K562 (cell line): ENCODE measurements around the gene MYOG. TPM values are rescaled to one million over a fixed set of nuclear protein-coding genes. Genes with fewer than 3 reads are reported as not detected.
A peak's percentile ranks its signal among the peaks of the same experiment; 100 is the strongest.

Source experiments
- ATAC-seq: fragments of 200-7000 bp; cut with Tn5 transposase; 3 replicates; pipeline ENCODE4 v1.9.1; 2020; ENCODE audit warnings: moderate library complexity
- BruUV-seq: library from RNA; stranded (reverse); fragments of 400-500 nt; replicated peaks from 2 replicates; lab custom pipeline; 2021; lab: Mats Ljungman, UMichigan
- CTCF ChIA-PET: fragments of 300-600 bp; formaldehyde crosslinking; extraction: SDS; loops from one replicate; lab custom pipeline; 2021; ENCODE audit warnings: low intra/inter-chr PET ratio; lab: Yijun Ruan, JAX
- POLR2A ChIA-PET: fragments of 300-600, 350-650 bp; sonication (Branson Sonifier 250); formaldehyde crosslinking; extraction: SDS; loops from one replicate; lab custom pipeline; 2021; ENCODE audit warnings: antibody characterized with exemption, inconsistent platforms; lab: Yijun Ruan, JAX
- DNase-seq, 4 experiments: peaks; one replicate each; pipeline versions ENCODE4 v3.0.0 to v3.0.0-alpha.2; 2011 to 2018; ENCODE audit warnings: low spot score in 3 of 4, mixed read lengths in 3 of 4; ENCODE audit errors: extremely low read depth in 1 of 4
- FAIRE-seq: peaks from 2 replicates; lab custom pipeline; 2011; peaks lifted over from hg19 to GRCh38; lab: Jason Lieb, UNC
- H2AFZ ChIP-seq: 2 replicates; pipeline ENCODE4 v1.6.0; 2011; ENCODE audit warnings: low read depth, low read length, control low read depth, inconsistent platforms
- H3K27ac ChIP-seq: fragments of 200-600 bp; 3 replicates; pipeline ENCODE4 v1.8.0; 2011; ENCODE audit warnings: low read depth, mild to moderate bottlenecking, control low read depth, inconsistent platforms, low read length, moderate library complexity, mixed read lengths; ENCODE audit errors: extremely low read depth
- H3K27me3 ChIP-seq, 2 experiments: fragments of 300-600 bp in 1 of 2; 2 replicates in 1 of 2; 3 replicates in 1 of 2; pipeline versions ENCODE4 v1.6.0 to v1.8.0; 2011; ENCODE audit warnings: inconsistent platforms in 2 of 2, low read length in 2 of 2, mild to moderate bottlenecking in 1 of 2, mixed read lengths in 1 of 2, moderate library complexity in 1 of 2; ENCODE audit not compliant: control insufficient read depth in 2 of 2, insufficient read depth in 2 of 2
- H3K36me3 ChIP-seq: fragments of 300-600 bp; 3 replicates; pipeline ENCODE4 v1.8.0; 2011; ENCODE audit warnings: mild to moderate bottlenecking, low read length, inconsistent platforms; ENCODE audit not compliant: control insufficient read depth, insufficient read depth
- H3K4me1 ChIP-seq, 2 experiments: fragments of 200-600 bp in 1 of 2; replicated peaks in 1 of 2; 2 replicates in 1 of 2; 3 replicates in 1 of 2; pipeline versions ENCODE4 v1.5.1 to v1.8.0; 2011; ENCODE audit warnings: inconsistent platforms in 2 of 2, low read length in 2 of 2, mild to moderate bottlenecking in 1 of 2, mixed read lengths in 1 of 2, moderate library complexity in 1 of 2; ENCODE audit not compliant: control insufficient read depth in 2 of 2, insufficient read depth in 2 of 2
- H3K4me2 ChIP-seq: 2 replicates; pipeline ENCODE4 v1.6.1; 2011; ENCODE audit warnings: low read length, control low read depth, inconsistent platforms, mixed read lengths; ENCODE audit not compliant: insufficient read depth
- H3K4me3 ChIP-seq: fragments of 200-600 bp; sonication (generic), shearing (Covaris generic); 2 replicates; pipeline ENCODE4 v1.5.1; 2016; ENCODE audit warnings: control low read depth, inconsistent platforms
- H3K79me2 ChIP-seq: fragments of 200-600 bp; 3 replicates; pipeline ENCODE4 v1.8.0; 2011; ENCODE audit warnings: low read length, inconsistent platforms; ENCODE audit not compliant: control insufficient read depth, insufficient read depth
- H3K9ac ChIP-seq, 2 experiments: 2 replicates each; pipeline versions ENCODE4 v1.6.0 to v1.6.1; 2011; ENCODE audit warnings: low read depth in 2 of 2, low read length in 2 of 2, control low read depth in 1 of 2, inconsistent platforms in 1 of 2, mild to moderate bottlenecking in 1 of 2, mixed read lengths in 1 of 2; ENCODE audit not compliant: insufficient read depth in 1 of 2
- H3K9me1 ChIP-seq: one replicate; pipeline ENCODE4 v1.6.0; 2011; ENCODE audit warnings: inconsistent platforms, mild to moderate bottlenecking, low read length, moderate library complexity; ENCODE audit not compliant: control insufficient read depth, insufficient read depth
- H3K9me3 ChIP-seq: replicated peaks from 2 replicates; pipeline ENCODE4 v1.5.1; 2011; ENCODE audit warnings: low read depth, low read length, inconsistent platforms; ENCODE audit not compliant: control insufficient read depth, insufficient read depth
- H4K20me1 ChIP-seq: replicated peaks from 2 replicates; pipeline ENCODE4 v1.6.1; 2011; ENCODE audit warnings: low read length, inconsistent platforms, mixed read lengths; ENCODE audit not compliant: control insufficient read depth, insufficient read depth
- ASH1L ChIP-seq: fragments of 450-650 bp; IDR thresholded peaks from 2 replicates; pipeline ENCODE4 v1.6.1; 2018; ENCODE audit warnings: borderline replicate concordance, mild to moderate bottlenecking, low read depth; ENCODE audit not compliant: partially characterized antibody
- DMBX1 ChIP-seq: fragments of 250-450 bp; sonication (Bioruptor Pico); IDR thresholded peaks from 2 replicates; pipeline ENCODE4 v1.8.0; 2022; ENCODE audit warnings: inconsistent platforms, mild to moderate bottlenecking, moderate library complexity, borderline replicate concordance
- ESRRB ChIP-seq: fragments of 250-450 bp; sonication (Bioruptor Pico); IDR thresholded peaks from 2 replicates; pipeline ENCODE4 v1.5.0; 2020; ENCODE audit warnings: mild to moderate bottlenecking, moderate library complexity, borderline replicate concordance
- NR3C1 ChIP-seq: sonication (generic); formaldehyde crosslinking; IDR thresholded peaks from 2 replicates; pipeline ENCODE4 v1.8.1; 2022; ENCODE audit warnings: missing genetic modification reagents
- SRF ChIP-seq, 2 experiments: fragments of 250-450, 450-650 bp in 1 of 2; sonication (Bioruptor Pico) in 1 of 2; sonication (generic) in 1 of 2; formaldehyde crosslinking; IDR thresholded peaks; 2 replicates each; pipeline versions ENCODE4 v1.5.0 to v1.5.1; 2020 to 2022; ENCODE audit warnings: mild to moderate bottlenecking in 1 of 2, missing genetic modification reagents in 1 of 2
- XRCC4 ChIP-seq: IDR thresholded peaks from one replicate; pipeline ENCODE4 v1.6.1; 2011; ENCODE audit not compliant: insufficient read depth, insufficient read length; ENCODE audit errors: extremely low read depth
- ZBTB49 ChIP-seq: sonication (generic); formaldehyde crosslinking; IDR thresholded peaks from 2 replicates; pipeline ENCODE4 v1.8.0; 2022; ENCODE audit warnings: missing genetic modification reagents, mild to moderate bottlenecking, borderline replicate concordance
- ZNF239 ChIP-seq: fragments of 250-450 bp; sonication (Bioruptor Pico); IDR thresholded peaks from 2 replicates; pipeline ENCODE4 v1.4.0; 2020; ENCODE audit warnings: mild to moderate bottlenecking
- ZNF274 ChIP-seq: IDR thresholded peaks from 2 replicates; pipeline ENCODE4 v1.6.1; 2011; ENCODE audit warnings: low read depth, mild to moderate bottlenecking, low read length, moderate library complexity, borderline replicate concordance
- ZNF436 ChIP-seq: fragments of 250-450, 450-650 bp; sonication (Bioruptor Pico); formaldehyde crosslinking; IDR thresholded peaks from 2 replicates; pipeline ENCODE4 v1.7.0; 2020; ENCODE audit warnings: mild to moderate bottlenecking
- ZNF511 ChIP-seq: sonication (generic); formaldehyde crosslinking; IDR thresholded peaks from 2 replicates; pipeline ENCODE4 v1.8.0; 2022; ENCODE audit warnings: mild to moderate bottlenecking, missing genetic modification reagents
- WGBS: fragments of 100-300 bp; shearing (Covaris generic); methylation state at CpG from one replicate; pipeline ENCODE4 v1.1.6; 2016; ENCODE audit warnings: low coverage, mixed read lengths; ENCODE audit not compliant: insufficient coverage; ENCODE audit errors: missing lambda C conversion rate; 5-methylcytosine and 5-hydroxymethylcytosine counted together
- in situ Hi-C: fragments of 300-500 bp; cut with MboI; formaldehyde crosslinking; loops from 4 replicates; pipeline ENCODE4 v1.15.0; 2018; ENCODE audit warnings: inconsistent platforms, mixed read lengths
- intact Hi-C: fragments of 100-400 bp; cut with micrococcal nuclease; formaldehyde crosslinking; loops from 2 replicates; pipeline ENCODE4 v1.14.2; 2022
- polyA plus RNA-seq, 8 experiments: library from polyadenylated mRNA; depleted of rRNA in 4 of 8; stranded (reverse) in 5 of 8; unstranded in 3 of 8; fragments of >200 nt; fragmentation: Nextera tagmentation in 2 of 8; fragmentation: Illumina TruSeq in 1 of 8; extraction: Ambion mirVana in 2 of 8; extraction: Trizol in 1 of 8; gene quantifications; 2 replicates each; pipeline versions ENCODE4 v1.2.1 to v1.2.3, GENCODE V29; 2011 to 2014; ENCODE audit warnings: inconsistent platforms in 1 of 8, missing spikeins in 1 of 8
- total RNA-seq, 7 experiments: library from RNA; depleted of rRNA in 6 of 7; stranded (reverse); fragments of >200 nt in 6 of 7; fragmentation: Illumina TruSeq in 2 of 7; extraction: Trizol in 2 of 7; gene quantifications; 2 replicates each; pipeline versions ENCODE4 v1.2.1 to v1.2.3, GENCODE V29; 2011 to 2021; ENCODE audit warnings: low replicate concordance in 1 of 7
- TF ChIP-seq, protein P1 (sequence below): fragments of 200-800 bp; sonication (Bioruptor generic); IDR thresholded peaks from 2 replicates; pipeline ENCODE4 v1.6.1; 2017; ENCODE audit warnings: missing genetic modification characterization, missing compliant biosample characterization
- TF ChIP-seq, protein P2 (sequence below): sonication (generic); formaldehyde crosslinking; IDR thresholded peaks from 2 replicates; pipeline ENCODE4 v1.8.1; 2023; ENCODE audit warnings: mild to moderate bottlenecking, missing genetic modification reagents
- TF ChIP-seq, protein P3 (sequence below): fragments of 250-450 bp; sonication (Bioruptor Pico); IDR thresholded peaks from 2 replicates; pipeline ENCODE4 v1.5.0; 2020; ENCODE audit warnings: mild to moderate bottlenecking, borderline replicate concordance

Gene MYOG
- total and polyA plus RNA-seq, 9 of the 15 experiments (the other 6 are each of a cell fraction or from before 2014, with no cell fraction given): not detected

- in situ Hi-C loops (no loop called here), intact Hi-C loops (no loop called here)
- Histone ChIP-seq H3K9me3 (no peaks in the 10 kb centered on the region), H4K20me1 (peaks cover 17% of the 10 kb centered on the region), H3K4me1 (peaks cover 0 to 16% of the 10 kb centered on the region in 2 experiments; a peak in 2 of 5 replicates), H3K27ac (no peak overlapping the region), H2AFZ (no peak overlapping the region), H3K9ac (0 out of 4 replicates have a peak overlapping the region, but pooled peaks of 1 of the 2 experiments have one; percentile 31), H3K79me2 (no peaks in the 10 kb centered on the region), H3K27me3 (peaks cover 5 to 77% of the 10 kb centered on the region in 2 experiments), H3K9me1 (no peaks in the 10 kb centered on the region), H3K36me3 (no peaks in the 10 kb centered on the region), H3K4me2 (no peak overlapping the region), H3K4me3 (no peak overlapping the region)
- ATAC-seq (no peak), DNase-seq (no peak), FAIRE-seq (no peak)
- POLR2A ChIA-PET: no interaction called here
- WGBS: 4% methylated on average over 3 of the region's 3 CpGs
- CTCF ChIA-PET: no interaction called here
- BruUV-seq: no TSS peak
- no peak for TF ChIP-seq ZBTB49 (CRISPR knock-in tag)
- TF ChIP-seq ZNF511 (CRISPR knock-in tag): no peak
- TF ChIP-seq ZNF436 (CRISPR knock-in tag): no peak
- no peak for TF ChIP-seq ASH1L
- no peak for TF ChIP-seq SRF (CRISPR knock-in tag; IDR thresholded peaks at IDR 0.05)
- no peak for TF ChIP-seq NR3C1
- TF ChIP-seq, protein P1, sequence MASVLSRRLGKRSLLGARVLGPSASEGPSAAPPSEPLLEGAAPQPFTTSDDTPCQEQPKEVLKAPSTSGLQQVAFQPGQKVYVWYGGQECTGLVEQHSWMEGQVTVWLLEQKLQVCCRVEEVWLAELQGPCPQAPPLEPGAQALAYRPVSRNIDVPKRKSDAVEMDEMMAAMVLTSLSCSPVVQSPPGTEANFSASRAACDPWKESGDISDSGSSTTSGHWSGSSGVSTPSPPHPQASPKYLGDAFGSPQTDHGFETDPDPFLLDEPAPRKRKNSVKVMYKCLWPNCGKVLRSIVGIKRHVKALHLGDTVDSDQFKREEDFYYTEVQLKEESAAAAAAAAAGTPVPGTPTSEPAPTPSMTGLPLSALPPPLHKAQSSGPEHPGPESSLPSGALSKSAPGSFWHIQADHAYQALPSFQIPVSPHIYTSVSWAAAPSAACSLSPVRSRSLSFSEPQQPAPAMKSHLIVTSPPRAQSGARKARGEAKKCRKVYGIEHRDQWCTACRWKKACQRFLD (CRISPR knock-in tag): no peak
- no peak for TF ChIP-seq XRCC4
- TF ChIP-seq, protein P2, sequence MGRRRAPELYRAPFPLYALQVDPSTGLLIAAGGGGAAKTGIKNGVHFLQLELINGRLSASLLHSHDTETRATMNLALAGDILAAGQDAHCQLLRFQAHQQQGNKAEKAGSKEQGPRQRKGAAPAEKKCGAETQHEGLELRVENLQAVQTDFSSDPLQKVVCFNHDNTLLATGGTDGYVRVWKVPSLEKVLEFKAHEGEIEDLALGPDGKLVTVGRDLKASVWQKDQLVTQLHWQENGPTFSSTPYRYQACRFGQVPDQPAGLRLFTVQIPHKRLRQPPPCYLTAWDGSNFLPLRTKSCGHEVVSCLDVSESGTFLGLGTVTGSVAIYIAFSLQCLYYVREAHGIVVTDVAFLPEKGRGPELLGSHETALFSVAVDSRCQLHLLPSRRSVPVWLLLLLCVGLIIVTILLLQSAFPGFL: no peak
- TF ChIP-seq, protein P3, sequence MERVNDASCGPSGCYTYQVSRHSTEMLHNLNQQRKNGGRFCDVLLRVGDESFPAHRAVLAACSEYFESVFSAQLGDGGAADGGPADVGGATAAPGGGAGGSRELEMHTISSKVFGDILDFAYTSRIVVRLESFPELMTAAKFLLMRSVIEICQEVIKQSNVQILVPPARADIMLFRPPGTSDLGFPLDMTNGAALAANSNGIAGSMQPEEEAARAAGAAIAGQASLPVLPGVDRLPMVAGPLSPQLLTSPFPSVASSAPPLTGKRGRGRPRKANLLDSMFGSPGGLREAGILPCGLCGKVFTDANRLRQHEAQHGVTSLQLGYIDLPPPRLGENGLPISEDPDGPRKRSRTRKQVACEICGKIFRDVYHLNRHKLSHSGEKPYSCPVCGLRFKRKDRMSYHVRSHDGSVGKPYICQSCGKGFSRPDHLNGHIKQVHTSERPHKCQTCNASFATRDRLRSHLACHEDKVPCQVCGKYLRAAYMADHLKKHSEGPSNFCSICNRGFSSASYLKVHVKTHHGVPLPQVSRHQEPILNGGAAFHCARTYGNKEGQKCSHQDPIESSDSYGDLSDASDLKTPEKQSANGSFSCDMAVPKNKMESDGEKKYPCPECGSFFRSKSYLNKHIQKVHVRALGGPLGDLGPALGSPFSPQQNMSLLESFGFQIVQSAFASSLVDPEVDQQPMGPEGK: no peak
- TF ChIP-seq ZNF274: no peak
- TF ChIP-seq DMBX1 (CRISPR knock-in tag): no peak
- TF ChIP-seq ESRRB (CRISPR knock-in tag): no peak
- no peak for TF ChIP-seq ZNF239
These were observed 44.7 kb upstream of the MYOG start for GRCh38 chr1:203130358-203130985.
